HG03354 (cell line): ENCODE results near the gene CRTC2.

Experiments used
- ATAC-seq: cut with Tn5 transposase; IDR thresholded peaks from one replicate; pipeline ENCODE4 v1.9.1; 2021; ENCODE audit warnings: mild to moderate bottlenecking; ENCODE audit not compliant: unreplicated experiment, poor library complexity, severe bottlenecking

The CRTC2 gene

DNA sequence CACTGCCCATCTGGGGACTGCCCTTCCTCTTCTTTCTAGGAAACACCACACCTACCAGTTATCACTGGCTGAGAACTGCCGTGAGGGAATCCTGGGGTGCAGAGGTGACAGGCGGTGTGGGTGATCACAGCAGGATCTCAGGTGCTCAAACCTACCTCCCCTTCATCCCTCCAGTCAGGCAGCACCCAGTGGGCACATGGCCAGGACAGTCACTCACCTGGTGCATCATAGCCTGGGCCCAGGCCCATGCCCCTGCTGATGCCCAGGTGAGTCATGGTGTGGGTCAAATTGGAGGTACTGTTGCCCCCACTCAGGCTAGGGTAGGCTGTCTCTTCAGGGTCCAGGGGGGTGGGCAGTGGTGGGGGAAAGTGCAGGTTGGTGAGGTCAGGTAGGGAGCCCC, 6.6 kb downstream of the CRTC2 start:
- ATAC-seq = no peak

GRCh38 chr1:153951183-153951582, 7.2 kb downstream of the CRTC2 start:
- no peak for ATAC-seq

DNA sequence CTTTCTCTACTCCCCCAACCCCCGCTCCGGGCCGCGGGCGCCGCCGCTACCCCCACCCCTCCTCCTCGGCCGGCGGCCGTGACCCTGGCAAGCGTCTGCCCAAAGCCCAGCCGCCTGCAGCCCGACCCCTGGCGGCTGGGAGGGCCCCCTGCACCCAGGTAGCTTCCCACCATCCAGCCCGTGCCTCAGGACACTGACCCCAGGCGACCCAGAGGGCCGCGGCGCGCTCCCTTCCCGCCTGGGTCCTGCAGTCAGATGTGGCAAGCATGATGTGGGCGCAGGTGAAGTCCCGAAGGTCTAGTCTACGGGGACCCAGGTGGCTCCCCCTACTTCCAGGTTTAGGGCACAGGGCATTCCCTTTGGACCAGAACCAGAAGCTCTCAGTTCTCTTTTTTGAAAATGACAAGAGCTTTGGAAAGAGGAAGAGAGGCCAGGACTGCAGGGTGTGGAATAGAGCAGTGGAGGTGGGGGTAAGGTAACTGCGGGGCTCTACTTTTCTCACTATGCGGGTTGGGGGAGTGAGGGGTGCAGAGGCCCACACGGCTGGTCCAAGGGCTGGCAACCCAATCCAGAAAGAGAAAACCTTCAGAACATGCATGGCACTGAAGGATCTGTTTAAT, 11.7 kb downstream of the CRTC2 start, which contains the start of gene DENND4B:
Gene DENND4B, minus strand, starts transcription at position 97 of the 620 bp plus-strand sequence. CDS start 2,344 bp downstream, outside the sequence.
- ATAC-seq = peak; percentile 68

- ATAC-seq = peak; percentile 76
Measured at GRCh38 chr1:153945795-153946621, 12.4 kb downstream of the CRTC2 start.

DNA sequence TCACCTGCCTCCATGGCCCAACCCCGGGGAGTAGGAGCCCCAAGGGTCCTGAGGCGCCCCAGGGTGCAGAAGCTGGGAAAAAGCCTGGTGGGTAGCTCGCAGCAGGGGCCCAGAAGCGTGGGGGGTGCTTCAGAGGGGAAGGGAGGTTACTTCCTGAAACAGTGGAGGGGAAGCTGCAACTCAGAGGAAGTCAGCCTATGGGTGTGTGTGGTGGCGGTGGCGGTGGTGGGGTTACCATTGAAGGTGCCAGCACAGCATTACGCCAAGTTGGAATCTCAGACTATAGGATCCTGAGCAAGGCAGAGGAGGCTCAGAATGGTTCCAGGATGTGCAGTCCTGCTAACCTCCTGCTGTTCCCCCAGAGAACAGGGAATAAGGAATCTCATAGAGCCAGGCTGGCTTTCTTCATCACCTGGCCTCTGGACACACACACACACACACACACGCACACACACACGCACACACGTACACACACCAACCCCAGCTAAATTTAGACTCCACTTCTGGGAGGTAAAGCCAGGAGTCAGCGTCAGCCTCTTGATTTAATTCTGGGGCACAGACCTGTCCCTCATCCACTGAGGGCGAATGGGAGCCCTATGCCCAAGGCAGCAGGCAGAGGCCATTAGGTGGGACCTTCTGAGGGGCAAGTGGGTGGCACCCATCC, 13.1 kb downstream of the CRTC2 start:
- ATAC-seq = no peak

DNA sequence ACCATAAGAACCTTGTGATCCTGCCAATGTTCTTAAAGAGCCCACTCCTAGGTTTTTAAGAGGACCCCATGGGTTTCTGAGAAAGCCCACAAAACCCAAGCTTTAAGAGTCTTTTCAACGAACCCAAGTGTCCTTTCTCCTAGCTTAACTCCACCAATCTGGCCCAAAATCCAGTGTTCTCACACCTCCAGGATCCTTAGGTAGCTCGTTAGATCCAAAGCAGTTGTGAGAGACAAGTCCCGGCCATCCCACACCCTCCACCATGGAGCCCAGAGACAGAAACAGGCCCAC, 13.6 kb downstream of the CRTC2 start:
- ATAC-seq = no peak

DNA sequence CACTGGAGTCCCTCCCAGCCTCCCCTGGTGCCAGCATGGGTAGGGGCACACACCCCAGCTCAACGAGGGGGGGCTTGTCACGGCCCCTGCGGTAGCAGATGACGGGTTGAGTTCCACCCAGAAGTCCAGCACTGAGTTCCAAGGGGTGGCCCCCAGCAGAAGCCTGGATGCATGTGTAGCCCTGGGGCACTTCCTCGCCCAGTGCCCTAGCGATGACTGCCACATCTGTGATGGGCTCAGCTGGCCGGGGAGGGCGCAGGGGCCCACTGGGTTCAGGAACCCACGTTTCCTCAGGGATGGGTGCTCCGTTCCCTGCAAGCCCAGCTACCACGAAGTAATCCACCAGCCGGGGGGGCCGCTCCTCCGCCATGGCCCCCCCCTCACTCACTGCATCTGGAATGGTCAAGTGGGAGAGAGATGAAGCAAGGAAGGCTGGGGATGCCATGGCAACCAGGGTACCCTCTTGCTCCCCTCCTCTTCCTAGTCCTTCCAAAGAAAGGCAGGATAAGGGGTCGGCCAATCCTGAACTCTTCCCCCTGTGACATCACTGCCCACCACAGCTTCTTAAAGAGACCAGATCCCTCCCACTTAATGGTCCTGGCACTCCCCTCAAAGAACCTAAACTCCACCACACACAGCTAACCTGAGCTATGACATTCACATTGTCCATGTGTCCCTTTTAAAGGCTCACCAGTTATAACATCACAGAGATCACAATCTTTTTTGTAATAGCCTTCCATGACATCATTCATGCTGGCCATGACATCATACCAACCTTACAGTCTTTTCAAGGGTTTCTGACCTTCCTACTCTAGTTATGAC, 14.2 kb downstream of the CRTC2 start:
- no peak for ATAC-seq

GRCh38 chr1:153942766-153943549, 15.5 kb downstream of the CRTC2 start:
- ATAC-seq = no peak

- ATAC-seq = no peak
Measured at GRCh38 chr1:153941826-153942725, 16.3 kb downstream of the CRTC2 start.

GRCh38 chr1:153940756-153941155, 17.7 kb downstream of the CRTC2 start:
- no peak for ATAC-seq

DNA sequence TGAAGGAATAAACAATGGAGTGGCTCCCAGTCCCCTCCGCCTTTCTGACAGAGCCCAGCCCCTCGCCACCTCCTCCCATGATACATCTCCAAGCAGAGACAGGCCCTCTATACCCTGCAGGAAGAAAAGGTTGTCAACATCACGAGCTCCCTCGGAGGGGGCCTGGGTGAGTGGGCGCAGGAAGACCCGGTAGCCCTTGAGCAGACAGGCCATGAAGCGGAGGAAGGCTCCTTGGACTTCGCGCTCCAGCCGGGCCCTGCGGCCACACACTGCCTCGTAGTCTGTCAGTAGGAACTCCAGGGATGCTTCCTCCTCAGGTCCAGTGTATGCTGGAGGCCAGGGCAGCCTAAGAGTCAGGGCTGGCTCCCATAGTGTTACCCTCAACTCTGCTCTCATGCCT, 18.9 kb downstream of the CRTC2 start:
- ATAC-seq = no peak

DNA sequence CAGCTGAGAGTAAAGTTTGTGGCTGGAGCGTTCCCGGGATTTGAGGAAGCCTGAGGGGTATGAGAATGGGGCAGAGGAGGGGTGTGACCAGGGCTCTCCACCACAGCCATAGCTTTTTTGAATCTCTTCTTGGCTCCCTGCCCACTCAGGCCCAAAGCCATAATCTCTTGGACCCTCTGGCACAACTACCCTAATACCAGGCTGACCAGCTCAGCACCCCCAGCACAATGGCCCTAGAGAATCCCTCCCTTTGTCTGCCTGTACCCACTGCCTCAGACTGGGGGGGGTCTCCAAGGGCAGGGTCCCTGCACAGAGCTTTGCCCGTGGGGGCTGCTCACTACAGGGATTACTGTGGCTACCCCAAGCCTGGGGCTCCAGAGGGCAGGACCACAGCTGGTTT, 19.4 kb downstream of the CRTC2 start:
- ATAC-seq = no peak

- ATAC-seq = no peak
Measured at GRCh38 chr1:153937331-153937730, 21.1 kb downstream of the CRTC2 start.

DNA sequence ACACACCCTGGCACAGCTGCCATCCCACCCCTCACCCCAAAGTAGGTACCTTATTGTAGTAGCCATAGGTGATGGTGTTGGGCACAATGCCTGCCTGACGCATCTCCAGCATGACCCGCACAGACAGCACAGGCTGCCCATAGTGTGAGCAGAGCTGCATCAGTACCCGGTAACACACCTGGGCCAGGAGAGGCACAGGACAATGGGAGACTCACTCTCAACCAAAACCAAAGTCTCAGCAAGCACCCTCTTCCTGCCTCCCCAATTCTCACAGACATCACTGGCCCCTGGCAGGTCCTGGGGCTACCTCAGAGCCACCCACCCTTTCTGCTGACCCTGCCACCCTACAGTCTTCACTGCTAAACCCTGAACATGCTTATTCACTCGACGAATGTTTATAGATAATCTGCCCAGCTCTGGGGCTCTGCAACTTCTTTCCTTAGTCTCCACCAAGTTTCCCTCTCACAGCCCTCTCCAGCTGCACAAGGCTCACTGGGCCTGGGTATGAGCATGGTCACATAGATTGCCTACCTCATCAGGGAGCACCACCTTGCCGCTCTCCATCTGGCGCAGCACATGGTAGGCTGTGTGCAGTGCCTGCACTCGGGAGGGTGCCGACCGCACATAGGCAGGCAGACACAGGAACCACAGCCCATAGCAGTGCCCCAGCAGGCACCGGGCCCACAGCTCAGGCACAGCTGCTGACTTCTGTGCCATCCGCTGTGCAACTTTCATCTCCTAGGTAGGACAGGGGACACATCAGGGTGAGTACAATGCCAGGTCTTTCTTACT, 22.2 kb downstream of the CRTC2 start:
- ATAC-seq = no peak

DNA sequence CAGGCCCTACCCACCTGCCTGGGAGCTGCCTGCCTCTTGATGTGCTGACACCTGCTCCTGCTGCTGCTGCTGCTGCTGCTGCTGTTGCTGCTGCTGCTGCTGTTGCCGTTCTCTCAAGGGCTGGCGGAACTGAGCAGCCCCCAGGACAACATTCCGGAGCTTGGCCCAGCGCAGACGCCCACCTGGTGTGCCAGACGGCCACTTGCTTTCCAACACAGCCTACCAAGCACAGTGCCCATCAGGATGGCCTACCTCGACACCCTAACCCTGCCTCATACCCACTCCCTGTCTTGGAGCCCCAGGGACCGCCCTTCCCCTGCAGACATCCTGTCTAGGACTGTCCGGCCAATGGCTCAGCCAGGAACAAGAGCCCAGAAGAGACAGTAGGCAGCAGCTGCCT, 23.7 kb downstream of the CRTC2 start:
- no peak for ATAC-seq

DNA sequence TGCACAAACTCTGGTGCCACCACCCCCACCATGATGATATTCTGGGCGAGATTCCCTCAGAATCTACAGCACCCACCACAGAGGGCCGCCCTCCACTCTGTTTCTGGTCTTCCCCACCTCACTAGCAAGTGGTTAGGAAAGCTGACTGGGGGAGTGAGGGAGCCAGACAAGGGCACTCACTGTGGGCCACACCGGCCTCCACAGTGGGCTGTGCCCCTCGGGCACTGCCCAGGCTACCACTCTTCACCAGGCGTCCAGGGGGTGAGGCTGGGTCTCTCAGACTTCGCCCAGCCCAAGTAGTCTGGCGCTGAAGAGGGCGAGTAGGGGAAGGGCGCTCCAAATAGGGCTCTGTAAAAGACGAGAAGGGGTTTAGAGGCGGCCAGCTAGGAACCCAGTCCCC, 24.5 kb downstream of the CRTC2 start:
- ATAC-seq = no peak

GRCh38 chr1:153933430-153933829, 25.0 kb downstream of the CRTC2 start:
- ATAC-seq = no peak
